K562 (cell line): Measurements from ENCODE around the gene MRPS6. TPM values are rescaled to one million over a fixed set of nuclear protein-coding genes. Genes with fewer than 3 reads are reported as not detected.

ENCODE experiments used
- ATAC-seq: fragments of 200-7000 bp; cut with Tn5 transposase; 3 replicates; pipeline ENCODE4 v1.9.1; 2020; ENCODE audit warnings: moderate library complexity
- BruUV-seq: library from RNA; stranded (reverse); fragments of 400-500 nt; replicated peaks from 2 replicates; lab custom pipeline; 2021; lab: Mats Ljungman, UMichigan
- CTCF ChIA-PET: fragments of 300-600 bp; formaldehyde crosslinking; extraction: SDS; loops from one replicate; lab custom pipeline; 2021; ENCODE audit warnings: low intra/inter-chr PET ratio; lab: Yijun Ruan, JAX
- POLR2A ChIA-PET: fragments of 300-600, 350-650 bp; sonication (Branson Sonifier 250); formaldehyde crosslinking; extraction: SDS; loops from one replicate; lab custom pipeline; 2021; ENCODE audit warnings: antibody characterized with exemption, inconsistent platforms; lab: Yijun Ruan, JAX
- DNase-seq, 4 experiments: peaks; one replicate each; pipeline versions ENCODE4 v3.0.0 to v3.0.0-alpha.2; 2011 to 2018; ENCODE audit warnings: low spot score in 3 of 4, mixed read lengths in 3 of 4; ENCODE audit errors: extremely low read depth in 1 of 4
- FAIRE-seq: peaks from 2 replicates; lab custom pipeline; 2011; peaks lifted over from hg19 to GRCh38; lab: Jason Lieb, UNC
- H2AFZ ChIP-seq: 2 replicates; pipeline ENCODE4 v1.6.0; 2011; ENCODE audit warnings: low read depth, low read length, control low read depth, inconsistent platforms
- H3K27ac ChIP-seq: fragments of 200-600 bp; 3 replicates; pipeline ENCODE4 v1.8.0; 2011; ENCODE audit warnings: low read depth, mild to moderate bottlenecking, control low read depth, inconsistent platforms, low read length, moderate library complexity, mixed read lengths; ENCODE audit errors: extremely low read depth
- H3K27me3 ChIP-seq, 2 experiments: fragments of 300-600 bp in 1 of 2; 2 replicates in 1 of 2; 3 replicates in 1 of 2; pipeline versions ENCODE4 v1.6.0 to v1.8.0; 2011; ENCODE audit warnings: inconsistent platforms in 2 of 2, low read length in 2 of 2, mild to moderate bottlenecking in 1 of 2, mixed read lengths in 1 of 2, moderate library complexity in 1 of 2; ENCODE audit not compliant: control insufficient read depth in 2 of 2, insufficient read depth in 2 of 2
- H3K36me3 ChIP-seq: fragments of 300-600 bp; 3 replicates; pipeline ENCODE4 v1.8.0; 2011; ENCODE audit warnings: mild to moderate bottlenecking, low read length, inconsistent platforms; ENCODE audit not compliant: control insufficient read depth, insufficient read depth
- H3K4me1 ChIP-seq, 2 experiments: fragments of 200-600 bp in 1 of 2; replicated peaks in 1 of 2; 2 replicates in 1 of 2; 3 replicates in 1 of 2; pipeline versions ENCODE4 v1.5.1 to v1.8.0; 2011; ENCODE audit warnings: inconsistent platforms in 2 of 2, low read length in 2 of 2, mild to moderate bottlenecking in 1 of 2, mixed read lengths in 1 of 2, moderate library complexity in 1 of 2; ENCODE audit not compliant: control insufficient read depth in 2 of 2, insufficient read depth in 2 of 2
- H3K4me2 ChIP-seq: 2 replicates; pipeline ENCODE4 v1.6.1; 2011; ENCODE audit warnings: low read length, control low read depth, inconsistent platforms, mixed read lengths; ENCODE audit not compliant: insufficient read depth
- H3K4me3 ChIP-seq: fragments of 200-600 bp; sonication (generic), shearing (Covaris generic); 2 replicates; pipeline ENCODE4 v1.5.1; 2016; ENCODE audit warnings: control low read depth, inconsistent platforms
- H3K79me2 ChIP-seq: fragments of 200-600 bp; 3 replicates; pipeline ENCODE4 v1.8.0; 2011; ENCODE audit warnings: low read length, inconsistent platforms; ENCODE audit not compliant: control insufficient read depth, insufficient read depth
- H3K9ac ChIP-seq, 2 experiments: 2 replicates each; pipeline versions ENCODE4 v1.6.0 to v1.6.1; 2011; ENCODE audit warnings: low read depth in 2 of 2, low read length in 2 of 2, control low read depth in 1 of 2, inconsistent platforms in 1 of 2, mild to moderate bottlenecking in 1 of 2, mixed read lengths in 1 of 2; ENCODE audit not compliant: insufficient read depth in 1 of 2
- H3K9me1 ChIP-seq: one replicate; pipeline ENCODE4 v1.6.0; 2011; ENCODE audit warnings: inconsistent platforms, mild to moderate bottlenecking, low read length, moderate library complexity; ENCODE audit not compliant: control insufficient read depth, insufficient read depth
- H3K9me3 ChIP-seq: replicated peaks from 2 replicates; pipeline ENCODE4 v1.5.1; 2011; ENCODE audit warnings: low read depth, low read length, inconsistent platforms; ENCODE audit not compliant: control insufficient read depth, insufficient read depth
- H4K20me1 ChIP-seq: replicated peaks from 2 replicates; pipeline ENCODE4 v1.6.1; 2011; ENCODE audit warnings: low read length, inconsistent platforms, mixed read lengths; ENCODE audit not compliant: control insufficient read depth, insufficient read depth
- BCL6 ChIP-seq: fragments of 250-450 bp; sonication (Bioruptor Pico); IDR thresholded peaks from 2 replicates; pipeline ENCODE4 v1.4.0; 2020
- GTF2E2 ChIP-seq: fragments of 200-800 bp; sonication (Bioruptor generic); IDR thresholded peaks from 2 replicates; pipeline ENCODE4 v1.6.1; 2016; ENCODE audit warnings: missing genetic modification characterization, missing compliant biosample characterization
- KDM5B ChIP-seq: fragments of 200-600 bp; sonication (generic); IDR thresholded peaks from 2 replicates; pipeline ENCODE4 v1.6.1; 2012; ENCODE audit warnings: low read depth, mild to moderate bottlenecking, moderate library complexity, low read length, control low read depth, inconsistent platforms; ENCODE audit not compliant: insufficient replicate concordance
- KLF1 ChIP-seq: fragments of 450-650 bp; IDR thresholded peaks from 2 replicates; pipeline ENCODE4 v1.6.1; 2016; ENCODE audit warnings: missing genetic modification characterization, missing compliant biosample characterization
- NBN ChIP-seq: fragments of 450-650 bp; IDR thresholded peaks from 2 replicates; pipeline ENCODE4 v1.6.1; 2016; ENCODE audit warnings: low read depth, mild to moderate bottlenecking
- POU5F1 ChIP-seq: fragments of 150-350 bp; IDR thresholded peaks from 2 replicates; pipeline ENCODE4 v1.6.1; 2014; ENCODE audit warnings: borderline replicate concordance, low read length, low read depth, mild to moderate bottlenecking; ENCODE audit not compliant: partially characterized antibody
- SMC3 ChIP-seq: conservative IDR thresholded peaks from 2 replicates; pipeline ENCODE4 v1.6.1; 2011; ENCODE audit warnings: low read depth, low read length, improper control_type of control experiment; ENCODE audit not compliant: insufficient read depth
- SP2 ChIP-seq: IDR thresholded peaks from 2 replicates; pipeline ENCODE4 v1.6.1; 2011; ENCODE audit warnings: mild to moderate bottlenecking, low read depth, low read length, moderate library complexity; ENCODE audit not compliant: poor library complexity, severe bottlenecking; ENCODE audit errors: extremely low read depth
- TRIM28 ChIP-seq: fragments of 450-650 bp; IDR thresholded peaks from 2 replicates; pipeline ENCODE4 v1.6.1; 2017
- ZFP1 ChIP-seq: fragments of 450-650 bp; formaldehyde crosslinking; IDR thresholded peaks from 2 replicates; pipeline ENCODE4 v1.4.0; 2020; ENCODE audit warnings: mild to moderate bottlenecking, mixed read lengths
- ZNF143 ChIP-seq: sonication (generic); formaldehyde crosslinking; IDR thresholded peaks from 2 replicates; pipeline ENCODE4 v1.9.0; 2022; ENCODE audit warnings: mild to moderate bottlenecking, missing genetic modification reagents
- WGBS: fragments of 100-300 bp; shearing (Covaris generic); methylation state at CpG from one replicate; pipeline ENCODE4 v1.1.6; 2016; ENCODE audit warnings: low coverage, mixed read lengths; ENCODE audit not compliant: insufficient coverage; ENCODE audit errors: missing lambda C conversion rate; 5-methylcytosine and 5-hydroxymethylcytosine counted together
- in situ Hi-C: fragments of 300-500 bp; cut with MboI; formaldehyde crosslinking; loops from 4 replicates; pipeline ENCODE4 v1.15.0; 2018; ENCODE audit warnings: inconsistent platforms, mixed read lengths
- intact Hi-C: fragments of 100-400 bp; cut with micrococcal nuclease; formaldehyde crosslinking; loops from 2 replicates; pipeline ENCODE4 v1.14.2; 2022
- polyA plus RNA-seq, 8 experiments: library from polyadenylated mRNA; depleted of rRNA in 4 of 8; stranded (reverse) in 5 of 8; unstranded in 3 of 8; fragments of >200 nt; fragmentation: Nextera tagmentation in 2 of 8; fragmentation: Illumina TruSeq in 1 of 8; extraction: Ambion mirVana in 2 of 8; extraction: Trizol in 1 of 8; gene quantifications; 2 replicates each; pipeline versions ENCODE4 v1.2.1 to v1.2.3, GENCODE V29; 2011 to 2014; ENCODE audit warnings: inconsistent platforms in 1 of 8, missing spikeins in 1 of 8
- total RNA-seq, 7 experiments: library from RNA; depleted of rRNA in 6 of 7; stranded (reverse); fragments of >200 nt in 6 of 7; fragmentation: Illumina TruSeq in 2 of 7; extraction: Trizol in 2 of 7; gene quantifications; 2 replicates each; pipeline versions ENCODE4 v1.2.1 to v1.2.3, GENCODE V29; 2011 to 2021; ENCODE audit warnings: low replicate concordance in 1 of 7

The MRPS6 gene
- total and polyA plus RNA-seq, 9 of the 15 experiments (the other 6 are each of a cell fraction or from before 2014, with no cell fraction given) = 26.1 to 72.0 (median 39.3) TPM

DNA sequence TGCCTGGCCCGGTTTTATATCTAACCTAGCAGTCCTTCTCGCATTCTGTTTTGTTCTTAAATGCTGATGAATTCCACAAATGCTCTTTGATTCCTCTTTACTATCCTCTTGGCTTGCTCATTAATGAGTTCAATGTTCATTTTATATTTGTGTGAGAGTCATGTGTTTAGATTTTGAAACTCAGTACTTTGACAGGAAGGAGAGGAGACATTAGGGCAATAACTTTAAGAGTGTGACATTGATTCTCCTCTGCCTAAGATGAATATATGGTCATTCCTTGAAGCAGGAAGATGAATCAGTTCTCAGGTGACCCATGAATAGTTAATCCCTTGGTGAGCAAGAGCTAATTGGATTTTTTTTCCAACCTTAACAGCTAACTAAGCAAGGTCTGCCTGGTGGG, 84.1 kb downstream of the MRPS6 start:
- no peaks in the 10 kb centered on the region for H4K20me1 ChIP-seq
- no peaks in the 10 kb centered on the region for H3K36me3 ChIP-seq
- no peak overlapping the region for H3K4me2 ChIP-seq
- no peak overlapping the region for H2AFZ ChIP-seq
- ChIA-PET CTCF (no interaction called here), POLR2A (interaction anchor here (0.8 kb wide), 1 partner anchor 29 kb away, joined by 3 read pairs; no protein-coding TSS in a partner anchor)
- no peak overlapping the region for H3K4me3 ChIP-seq
- H3K27ac ChIP-seq = no peak overlapping the region
- no peaks in the 10 kb centered on the region for H3K9me1 ChIP-seq
- no peaks in the 10 kb centered on the region for H3K9me3 ChIP-seq
- in situ Hi-C loops (no loop called here), intact Hi-C loops (no loop called here)
- peaks cover 0 to 5% of the 10 kb centered on the region in 2 experiments; a peak in 3 of 5 replicates for H3K4me1 ChIP-seq
- TF ChIP-seq KLF1 (tag) = no peak
- TF ChIP-seq GTF2E2 (tag) = no peak
- TF ChIP-seq NBN = no peak
- TF ChIP-seq SMC3 = no peak
- no peak for TF ChIP-seq BCL6 (CRISPR knock-in tag)
- no peak for TF ChIP-seq SP2
- TF ChIP-seq TRIM28 = no peak
- no peak for TF ChIP-seq ZNF143 (CRISPR knock-in tag)
- TF ChIP-seq ZFP1 (CRISPR knock-in tag) = no peak
- TF ChIP-seq POU5F1 = no peak
- TF ChIP-seq KDM5B = no peak
- WGBS = 69% methylated on average over 2 of the region's 2 CpGs
- no TSS peak for BruUV-seq
- FAIRE-seq = peak; percentile 32
- no peak overlapping the region for H3K9ac ChIP-seq
- H3K27me3 ChIP-seq = no peaks in the 10 kb centered on the region
- no peak for ATAC-seq
- no peaks in the 10 kb centered on the region for H3K79me2 ChIP-seq
- DNase-seq = no peak
